Activated CD8-positive, alpha-beta memory T cell treated with anti-CD3 and anti-CD28 coated beads, Interleukin-2, amount 50 U/mL, for 48 hours (primary cell): ENCODE measurements around the gene CRABP1.

Experiments used
- DNase-seq: peaks from one replicate; pipeline ENCODE4 v3.0.0-alpha.2; 2020

CRABP1 gene

DNA sequence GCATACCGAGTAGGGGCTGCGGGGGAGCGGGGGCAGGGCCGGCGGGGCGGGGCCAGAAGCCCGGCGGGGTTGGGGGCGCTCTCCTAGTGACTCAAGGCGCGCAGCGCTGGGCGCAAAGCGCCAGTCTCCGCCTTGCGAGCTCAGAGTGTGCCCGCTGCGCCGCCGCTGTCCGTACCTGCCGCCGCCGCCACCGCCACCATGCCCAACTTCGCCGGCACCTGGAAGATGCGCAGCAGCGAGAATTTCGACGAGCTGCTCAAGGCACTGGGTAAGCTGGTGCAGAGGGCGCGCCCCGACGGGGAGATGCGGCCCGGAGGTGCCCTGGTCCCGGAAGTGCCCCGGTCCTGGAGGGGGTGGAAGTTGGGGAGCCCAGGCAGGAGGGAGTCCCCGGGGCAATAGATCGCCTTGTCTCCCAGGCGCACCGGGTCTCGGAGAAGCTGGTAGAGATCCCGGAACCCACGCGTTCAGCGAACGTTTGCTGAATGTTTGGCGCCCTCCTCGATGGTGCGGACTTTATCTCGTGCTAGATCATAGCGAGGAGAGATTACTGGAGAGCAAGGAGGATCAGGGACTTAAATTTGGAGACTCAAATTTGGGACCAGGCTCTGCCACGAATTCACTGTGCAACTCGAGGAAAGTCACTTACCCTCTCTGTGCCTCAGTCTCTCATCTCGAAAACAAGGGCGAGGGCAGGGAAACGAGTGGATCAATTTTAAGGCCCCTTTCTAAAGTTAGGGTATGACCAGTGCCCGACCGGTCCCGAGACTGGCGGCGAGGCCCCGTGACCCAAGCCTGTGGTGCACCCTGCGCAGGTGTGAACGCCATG lies at the start of gene CRABP1:
Gene CRABP1, plus strand, starts transcription at position 123 of the 826 bp plus-strand sequence. Its CDS starts 76 bp downstream, at position 199.
- no peak for DNase-seq

DNA sequence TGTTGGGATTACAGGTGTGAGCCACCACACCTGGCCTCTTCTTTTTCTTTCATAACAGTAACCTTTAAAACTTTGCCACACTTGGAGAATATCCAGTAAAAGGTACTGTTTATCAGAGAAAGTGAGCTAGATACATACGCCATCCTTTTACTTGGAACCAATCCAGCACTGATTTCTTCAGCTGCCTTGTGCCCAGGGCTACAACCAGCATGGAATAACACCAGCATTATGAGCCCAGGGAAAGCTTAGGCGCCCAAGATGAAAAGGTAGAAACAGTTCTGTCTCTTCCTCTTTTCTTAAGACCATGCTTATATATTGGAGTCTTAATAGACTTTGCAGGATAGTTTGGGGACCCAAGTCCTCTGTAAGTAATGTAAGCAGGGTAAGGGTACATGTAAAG lies 49.1 kb upstream of the CRABP1 start:
- DNase-seq: no peak

DNA sequence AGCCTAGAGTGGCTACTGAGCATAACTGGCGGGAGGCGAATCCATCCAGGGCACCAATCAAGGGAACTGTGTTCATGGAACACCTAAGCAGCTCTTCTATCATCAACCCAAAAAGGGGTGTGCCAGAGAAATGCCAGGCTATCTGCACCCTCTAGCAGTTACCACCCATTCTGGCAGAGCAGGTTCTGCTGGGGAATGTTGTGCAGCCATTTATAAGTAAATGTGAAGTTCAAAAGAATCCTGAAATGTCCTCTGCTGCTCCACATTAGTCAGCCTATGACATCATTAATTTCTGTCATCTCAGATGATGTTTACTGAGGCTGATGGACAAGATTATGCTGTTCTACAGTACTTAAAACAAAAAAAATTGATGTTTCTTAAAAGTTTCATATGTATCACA lies 48.5 kb upstream of the CRABP1 start:
- DNase-seq: no peak

DNA sequence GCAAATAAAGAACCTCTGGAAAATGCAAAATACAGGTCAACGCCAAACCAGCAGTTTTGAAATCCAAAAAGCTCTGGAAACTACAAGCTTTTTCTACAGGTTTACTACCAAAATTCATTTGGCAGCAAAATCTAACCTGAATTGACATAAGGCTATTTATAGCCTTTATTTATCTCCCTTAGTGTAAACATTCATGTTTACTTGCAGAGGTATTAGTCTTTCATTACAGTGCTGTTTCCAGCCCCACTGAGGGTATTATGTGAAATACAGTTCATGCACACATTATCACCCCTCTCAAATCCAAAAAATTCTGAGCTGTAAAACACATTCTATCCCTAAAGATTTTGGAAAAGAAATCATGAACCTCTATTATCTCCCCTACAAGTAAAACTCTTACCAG lies 47.9 kb upstream of the CRABP1 start:
- no peak for DNase-seq

DNA sequence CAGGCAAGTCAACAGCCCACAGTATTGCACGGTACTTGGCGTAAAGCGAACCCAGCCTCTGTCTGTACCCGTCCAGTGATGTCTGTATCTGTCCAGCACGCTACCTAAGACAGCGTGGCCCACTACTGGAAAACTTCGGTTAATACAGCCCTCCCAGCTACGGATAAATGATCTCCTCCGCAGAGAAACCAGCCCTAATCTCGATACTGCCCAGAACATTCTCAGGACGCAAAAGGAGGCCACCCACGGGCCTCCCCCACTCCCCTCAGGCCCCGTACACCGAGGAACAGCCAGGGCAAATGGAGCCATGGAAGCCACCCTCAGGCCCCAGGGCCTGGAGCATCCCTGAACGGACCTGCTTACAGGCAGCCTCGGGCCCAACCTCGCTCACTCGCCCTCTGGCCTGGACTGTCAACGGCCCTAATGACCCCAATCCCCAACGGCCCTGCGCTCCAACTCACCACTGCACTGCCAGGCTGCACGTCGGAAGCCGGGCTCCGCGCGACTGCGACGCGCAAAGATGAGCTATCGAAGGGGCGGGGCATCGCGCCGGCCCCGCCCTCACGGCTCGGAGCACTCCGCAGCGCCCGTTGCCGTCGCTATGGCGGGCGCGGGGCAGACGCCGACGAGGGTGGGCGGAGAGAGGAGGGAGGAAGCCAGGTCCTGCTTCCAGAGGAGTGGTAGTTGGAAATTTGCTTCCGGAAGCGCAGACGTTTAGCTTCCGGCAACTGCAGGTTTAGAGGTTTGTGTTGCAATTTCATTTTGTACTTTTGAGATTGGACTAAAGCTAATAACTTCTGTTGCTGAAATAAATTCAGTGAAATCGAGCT lies 40.8 kb upstream of the CRABP1 start, which contains the start of gene SKIC8:
Gene SKIC8, minus strand, starts transcription at position 509 of the 830 bp plus-strand sequence. CDS start 3,923 bp downstream, outside the sequence.
- DNase-seq: peak; percentile 95

DNA sequence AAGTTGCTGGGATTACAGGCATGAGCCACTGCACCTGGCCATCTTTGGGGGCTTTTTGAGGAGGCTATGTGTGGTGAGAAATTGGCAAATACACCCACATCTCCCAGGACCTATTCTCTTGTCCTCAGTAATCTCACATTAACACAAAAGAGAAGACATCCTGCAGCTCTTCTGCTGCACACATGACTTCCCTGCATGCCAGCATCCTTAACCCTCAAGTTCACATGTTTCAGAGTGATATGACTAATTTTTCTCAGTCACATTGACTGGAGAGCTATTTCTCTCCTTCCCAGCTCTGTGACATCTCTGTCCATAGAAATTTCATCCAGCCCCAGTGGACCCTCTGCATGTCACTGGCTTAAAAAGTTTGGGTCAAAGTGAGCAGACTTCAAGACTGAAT lies 38.8 kb upstream of the CRABP1 start:
- DNase-seq: no peak

DNA sequence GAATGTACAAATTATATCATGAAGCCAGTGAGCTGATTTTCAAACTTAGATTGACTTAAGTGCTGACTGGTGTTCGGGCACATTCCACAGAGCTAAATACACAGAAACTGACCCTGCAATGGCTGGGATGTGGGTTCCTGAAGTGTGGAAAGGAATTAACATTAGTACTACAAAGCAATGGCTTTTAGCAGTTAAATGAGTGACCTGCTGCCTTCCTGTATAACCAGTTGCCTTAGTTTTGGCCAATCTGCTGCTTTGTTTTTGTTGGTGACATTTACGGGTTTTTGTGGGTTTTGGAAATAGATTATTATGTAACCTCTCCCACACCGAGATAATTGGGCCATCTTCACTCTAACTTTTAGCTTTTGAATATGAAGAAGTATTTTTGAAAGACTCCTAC lies 38.3 kb upstream of the CRABP1 start:
- no peak for DNase-seq

DNA sequence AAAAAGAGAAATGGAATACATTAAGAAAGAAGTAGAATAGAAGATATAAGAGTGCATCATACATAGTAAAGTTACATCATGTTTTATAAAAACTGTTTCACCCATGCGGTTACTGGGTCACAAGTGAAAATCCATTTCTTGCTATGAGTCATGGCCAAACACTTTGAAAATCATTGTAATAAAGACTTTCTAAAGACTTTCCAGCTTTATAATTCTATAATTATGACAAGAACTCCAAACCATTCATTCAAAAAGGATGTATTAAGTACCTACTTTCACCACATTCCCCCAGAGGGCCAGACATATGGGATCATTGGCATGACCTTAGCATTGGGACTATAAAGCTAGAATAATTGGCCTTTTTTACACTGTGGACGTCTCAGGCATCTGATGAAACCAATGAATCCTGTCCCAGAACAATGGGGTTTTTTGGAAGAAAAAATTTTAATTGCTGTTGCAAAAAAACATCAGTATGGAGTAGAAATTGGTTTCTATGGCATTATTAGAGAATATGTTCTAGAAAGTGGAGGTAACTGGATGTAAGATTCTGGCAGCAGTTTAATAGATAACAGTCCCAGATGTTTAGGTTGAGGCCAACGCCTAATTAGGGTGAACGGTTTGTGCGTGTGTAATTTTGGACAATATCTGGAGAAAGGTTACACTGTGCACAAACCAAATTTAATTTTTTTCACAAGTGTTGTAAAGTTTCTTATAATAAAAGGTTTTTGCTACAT lies 37.4 kb upstream of the CRABP1 start:
- DNase-seq: no peak

DNA sequence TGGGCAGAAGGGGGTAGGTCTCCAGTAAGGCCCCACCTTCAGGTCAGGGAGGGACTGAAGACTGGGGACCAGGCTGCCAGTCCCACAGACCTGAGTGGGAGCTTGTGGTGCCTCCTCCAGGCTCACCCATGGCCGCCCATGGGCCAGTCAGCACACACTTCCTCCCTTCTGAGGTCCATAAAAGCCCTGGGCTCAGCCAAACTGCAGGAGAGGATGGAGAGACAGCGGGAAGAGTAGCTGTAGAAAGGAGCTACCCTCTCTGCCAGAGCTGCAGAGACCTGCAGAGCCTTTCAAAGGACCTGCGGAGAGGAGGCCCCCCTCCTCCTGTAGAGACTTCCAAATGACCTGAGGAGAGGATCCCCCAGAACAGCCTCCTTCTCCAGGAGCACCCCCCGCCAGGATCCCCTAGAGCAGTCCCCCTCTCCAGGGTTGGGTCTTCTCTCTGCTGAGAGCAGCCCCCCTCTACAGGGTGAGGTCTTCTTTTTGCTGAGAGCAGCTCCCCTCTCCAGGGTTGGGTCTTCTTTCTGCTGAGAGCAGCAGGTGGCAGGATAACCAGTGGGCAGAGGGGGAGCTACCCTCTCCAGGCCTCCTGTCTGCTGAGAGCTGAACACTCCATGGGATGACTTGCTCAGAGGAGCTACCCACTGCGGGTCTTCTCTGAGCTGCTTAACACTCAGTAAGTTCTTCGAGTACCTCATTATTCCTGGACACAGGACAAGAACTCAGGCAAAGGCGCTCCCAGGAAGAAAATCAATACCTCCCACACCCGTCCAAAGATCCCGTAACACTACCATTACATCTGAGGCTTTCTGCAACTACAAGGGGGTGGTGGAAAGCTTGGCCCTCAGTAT lies 35.7 kb upstream of the CRABP1 start:
- no peak for DNase-seq

DNA sequence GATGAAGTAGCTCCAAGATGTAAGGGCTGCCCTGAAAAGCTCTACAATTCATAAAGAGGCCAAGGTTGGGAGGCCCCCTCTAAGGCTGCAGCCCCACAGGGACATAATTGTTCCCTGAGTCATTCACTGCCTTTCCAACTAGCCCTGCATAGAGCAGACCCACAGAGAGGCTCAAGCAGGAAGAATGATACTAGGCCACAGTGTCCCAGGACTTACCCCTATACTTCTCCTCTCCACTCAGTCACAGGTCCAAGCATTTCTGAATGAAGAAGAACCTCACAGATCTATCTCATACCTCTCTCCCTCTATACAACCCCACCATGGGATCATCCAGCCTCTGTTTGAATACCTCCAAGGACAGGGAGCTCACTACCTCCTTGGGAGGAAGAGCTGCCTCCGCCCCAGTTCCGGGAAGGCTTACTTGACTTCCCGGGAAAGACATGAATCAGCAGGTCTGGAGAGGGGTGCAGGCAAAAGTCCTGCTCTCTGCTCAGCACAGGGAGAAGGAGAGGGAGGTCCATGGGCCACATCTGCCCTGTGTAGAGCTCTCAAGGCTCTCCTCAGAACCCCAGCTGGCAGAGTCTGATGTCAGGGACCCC lies 33.9 kb upstream of the CRABP1 start:
- no peak for DNase-seq

DNA sequence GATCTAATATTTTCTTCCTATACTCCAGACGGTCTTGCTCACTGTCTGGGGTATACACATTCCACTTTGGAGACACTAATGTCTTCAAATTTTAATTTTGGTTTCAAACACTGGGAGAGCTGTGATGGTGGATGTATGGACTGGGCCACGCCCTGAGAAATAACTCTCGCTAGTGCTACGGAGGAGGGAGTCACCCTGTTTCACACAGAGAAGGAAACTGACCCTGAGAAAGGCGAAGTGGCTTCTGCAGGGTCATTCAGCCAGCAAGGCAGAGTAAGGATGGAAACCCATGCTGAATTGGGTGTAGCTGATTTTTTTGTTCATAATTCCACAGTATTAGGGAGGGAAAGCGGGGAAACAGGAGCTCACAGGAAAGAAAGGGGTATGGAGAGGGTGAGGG lies 32.2 kb upstream of the CRABP1 start:
- no peak for DNase-seq

DNA sequence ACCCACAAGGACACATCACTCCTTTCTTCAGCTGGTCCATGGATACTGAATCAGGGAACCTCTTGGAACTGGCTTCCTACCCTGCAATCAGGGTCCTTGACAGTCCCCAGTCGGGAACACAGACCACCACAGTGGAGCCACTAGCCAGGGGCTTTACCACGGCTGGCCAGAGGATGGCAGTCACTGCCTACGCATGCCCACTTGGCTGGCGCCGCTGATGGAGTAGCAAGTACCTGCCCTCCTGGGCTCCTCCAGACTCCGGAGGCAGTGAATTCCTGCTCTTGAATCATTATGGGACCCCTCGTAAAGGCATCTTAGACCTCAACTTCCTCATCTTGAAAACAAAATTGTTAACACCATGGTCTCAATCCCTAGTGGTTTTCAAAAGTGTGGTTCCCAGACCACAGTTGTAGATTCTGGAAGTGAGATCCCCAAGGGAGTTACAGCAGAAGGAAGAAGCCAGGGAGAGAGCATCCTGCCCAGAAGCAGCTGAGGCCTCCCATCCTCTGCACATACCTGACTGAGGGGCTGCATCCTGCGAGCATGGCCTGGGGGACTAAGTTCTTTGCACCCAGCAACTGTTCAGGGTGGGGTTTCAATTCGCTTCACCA lies 31.6 kb upstream of the CRABP1 start:
- peak; percentile 84 for DNase-seq

DNA sequence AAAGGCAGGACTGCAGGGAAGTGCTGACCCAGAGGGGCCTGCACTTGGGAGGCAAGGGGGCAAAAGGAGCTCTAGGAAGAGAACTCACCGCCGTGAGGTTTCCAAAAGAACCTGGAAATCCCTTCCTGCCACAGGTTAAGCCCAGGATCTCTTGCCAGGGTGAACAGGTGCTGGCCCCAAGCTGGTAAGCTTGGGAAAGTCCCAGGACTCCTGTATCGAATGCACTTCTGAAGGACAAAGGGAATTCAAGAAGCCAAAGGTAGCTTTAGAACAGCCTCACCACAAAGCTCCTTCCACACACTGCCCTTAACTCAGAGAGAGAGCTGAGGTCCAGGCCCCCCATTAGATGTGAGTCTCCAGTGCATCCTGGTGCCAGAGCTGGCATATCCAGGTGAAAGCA lies 28.9 kb upstream of the CRABP1 start:
- no peak for DNase-seq

DNA sequence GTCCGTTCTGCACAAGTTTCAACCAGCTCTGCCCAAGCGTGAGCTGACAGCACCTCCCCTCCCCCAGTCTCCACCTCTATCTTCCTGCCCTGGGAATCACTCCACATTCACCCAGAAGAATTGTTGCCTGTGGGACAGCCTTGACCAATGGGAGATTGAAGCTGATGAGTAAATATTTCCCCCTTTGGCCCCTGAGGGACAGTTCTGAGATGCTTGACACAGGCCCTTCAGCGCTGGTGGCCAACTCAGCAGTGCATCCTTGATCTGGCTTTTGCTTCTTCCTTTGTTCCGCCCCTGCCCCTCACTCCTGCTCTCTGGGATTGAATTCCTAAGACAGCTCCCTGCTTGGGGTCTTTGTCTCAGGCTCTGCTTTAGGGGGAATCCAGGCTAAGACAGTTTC lies 27.6 kb upstream of the CRABP1 start:
- DNase-seq: no peak

DNA sequence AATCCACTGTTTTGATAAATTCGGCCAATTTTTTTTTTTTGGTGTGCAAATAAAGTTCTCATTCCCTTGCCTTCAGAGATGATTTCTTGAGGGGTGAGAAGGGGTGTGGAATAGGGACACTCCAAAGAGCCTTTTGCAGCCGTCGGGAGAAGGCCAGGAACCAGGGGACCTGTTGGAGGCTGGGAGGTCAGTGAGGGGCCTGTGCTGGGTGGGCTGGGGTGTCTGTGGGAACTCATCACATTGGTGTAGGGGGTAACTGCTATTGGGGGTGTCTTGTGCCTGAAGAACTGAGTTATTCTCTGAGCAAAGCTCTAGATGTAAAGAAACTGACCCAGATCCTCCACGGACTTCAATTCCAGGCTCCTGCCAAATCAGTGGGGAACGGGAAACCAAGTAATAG lies 27.2 kb upstream of the CRABP1 start:
- DNase-seq: no peak

DNA sequence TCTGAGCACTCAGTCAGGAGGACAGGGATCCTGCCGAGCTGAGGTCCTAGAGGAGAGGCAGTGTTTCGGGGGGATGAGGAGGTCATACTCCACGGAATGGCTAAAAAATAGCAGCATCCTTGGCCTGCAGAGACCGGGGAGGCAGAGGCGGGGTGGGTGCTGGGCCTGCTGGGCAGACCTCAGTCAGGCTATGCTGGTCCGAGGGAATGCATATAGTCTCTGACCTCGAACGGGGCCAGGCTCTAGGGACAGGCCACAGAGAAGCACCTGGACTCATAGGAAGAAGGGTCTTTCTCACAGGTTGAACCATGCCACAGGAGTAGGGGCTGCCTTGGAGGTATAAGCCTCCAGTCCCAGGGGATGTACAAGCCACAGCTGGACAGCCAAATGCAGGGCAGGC lies 26.8 kb upstream of the CRABP1 start:
- no peak for DNase-seq

DNA sequence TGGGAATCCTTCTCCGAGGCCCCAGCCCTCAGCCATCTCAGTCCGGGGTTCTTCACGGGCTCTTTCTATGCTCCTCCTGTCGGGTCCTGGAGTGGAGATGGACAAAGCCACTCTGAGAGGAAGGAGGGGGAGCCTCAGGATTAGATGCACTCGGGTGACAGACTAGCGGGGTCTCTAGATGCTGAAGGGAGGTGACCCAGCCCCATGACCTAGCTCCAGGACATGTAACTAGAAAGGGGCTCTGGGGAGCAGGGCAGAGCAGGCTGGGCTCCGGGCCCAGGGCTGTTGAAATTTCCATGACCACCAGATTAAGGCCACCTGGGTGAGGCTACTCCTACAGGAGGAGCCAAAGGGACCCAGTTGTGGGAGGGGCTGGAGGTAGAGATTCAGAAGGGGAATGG lies 26.0 kb upstream of the CRABP1 start:
- DNase-seq: no peak

DNA sequence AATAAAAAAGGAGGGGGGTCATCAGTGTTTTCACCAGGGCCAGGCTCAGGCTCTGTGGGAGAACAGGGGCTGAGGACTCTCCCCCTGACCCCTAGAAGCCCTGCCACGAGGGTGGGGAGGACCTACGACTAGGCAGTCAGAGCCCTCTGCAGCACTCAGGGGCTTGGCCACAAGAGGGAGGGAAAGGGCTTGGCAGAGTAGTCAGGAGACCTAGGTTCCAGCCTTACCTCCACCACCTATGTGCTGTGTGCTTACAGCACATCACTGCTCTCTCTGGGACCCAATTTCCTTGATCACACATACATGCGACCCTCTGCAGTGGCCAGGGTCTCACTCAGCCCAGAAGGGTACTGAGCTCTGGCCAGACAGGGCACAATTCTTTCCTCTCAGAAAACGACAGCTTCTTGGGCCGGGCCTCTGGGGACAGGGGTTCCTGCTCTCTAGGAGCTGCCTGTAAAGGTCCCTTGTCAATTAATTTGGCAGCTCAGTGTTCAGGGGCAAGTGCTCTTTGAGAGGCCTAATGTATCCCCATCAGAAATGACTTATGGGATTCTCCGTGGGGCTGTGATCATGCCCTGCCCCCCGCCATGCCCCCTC lies 24.4 kb upstream of the CRABP1 start:
- no peak for DNase-seq

DNA sequence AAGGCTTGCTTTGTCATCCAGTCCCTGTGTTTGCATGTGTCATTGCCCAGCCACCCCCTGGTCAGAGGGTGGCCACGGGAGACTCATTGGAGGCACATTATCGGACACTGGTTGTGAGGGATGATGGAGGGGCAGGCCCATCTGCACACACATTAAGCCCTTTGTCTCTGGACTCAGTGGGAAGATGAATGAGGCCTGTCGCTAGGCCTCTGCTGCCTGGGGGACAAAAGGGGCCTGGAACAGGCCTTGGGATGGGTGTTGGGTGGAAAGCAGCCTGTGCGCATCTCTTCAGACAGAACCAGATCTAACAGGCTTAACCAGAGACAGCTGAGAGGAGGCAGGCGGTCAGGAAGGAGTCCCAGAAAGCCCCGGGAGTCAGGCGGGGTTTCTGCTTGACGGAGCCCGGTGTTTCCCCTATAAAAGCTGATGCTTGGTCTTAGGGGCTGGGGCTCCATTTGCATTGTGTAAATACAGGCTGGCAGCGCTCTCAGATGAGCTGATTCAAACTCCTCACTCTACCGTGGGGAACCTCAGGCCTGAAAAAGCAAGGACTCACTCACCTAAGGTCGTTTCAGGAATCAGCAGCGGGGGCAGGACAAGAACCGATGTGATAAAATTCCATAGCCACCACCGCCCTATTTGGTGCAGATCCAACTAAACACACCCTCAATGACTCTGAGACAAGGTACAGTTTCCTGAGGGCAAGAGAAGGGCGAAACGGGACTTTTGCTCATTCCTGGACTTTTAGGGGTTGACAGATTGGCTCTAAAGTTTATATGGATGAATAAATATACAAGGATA lies 23.7 kb upstream of the CRABP1 start:
- DNase-seq: no peak

DNA sequence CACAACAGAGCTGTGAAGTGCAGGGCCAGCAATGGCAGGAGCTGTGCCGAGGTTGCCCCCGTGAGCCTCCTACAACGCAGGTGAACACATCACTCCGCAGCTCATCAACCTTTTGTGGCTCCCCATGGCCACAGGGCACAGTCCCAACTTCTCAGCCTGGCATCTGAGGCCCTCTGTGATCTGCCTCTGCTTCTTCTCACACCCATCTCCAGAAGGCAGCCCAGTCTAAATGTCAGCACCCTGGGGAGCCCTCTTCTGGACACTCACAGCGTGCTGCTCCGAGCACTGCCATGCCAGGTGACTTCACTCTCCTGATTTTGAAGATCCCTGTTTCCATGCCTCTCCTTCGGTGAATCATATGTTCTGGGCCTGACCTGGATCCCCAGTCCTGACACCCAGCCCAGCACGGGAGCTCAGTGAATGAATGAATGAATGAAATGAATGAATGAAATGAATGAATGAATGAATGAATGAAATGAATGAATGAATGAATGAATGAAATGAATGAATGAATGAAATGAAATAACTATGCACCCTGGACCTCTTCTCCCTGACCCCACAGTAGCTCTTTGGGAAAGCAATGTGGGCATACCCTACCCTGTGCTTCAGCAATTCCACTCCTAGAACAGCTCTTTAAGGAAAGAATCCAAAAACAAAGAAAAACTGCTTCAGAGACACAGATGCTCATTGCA lies 22.9 kb upstream of the CRABP1 start:
- DNase-seq: no peak
